K562 (cell line): ENCODE data around the gene PEX19. TPM values are rescaled to one million over a fixed set of nuclear protein-coding genes. Genes with fewer than 3 reads are reported as not detected.

Experiments used
- AFF1 ChIP-seq, 2 experiments: fragments of 450-650 bp; IDR thresholded peaks; 2 replicates each; pipeline ENCODE4 v1.6.1; 2018; ENCODE audit warnings: mild to moderate bottlenecking in 2 of 2, low read depth in 1 of 2; ENCODE audit not compliant: partially characterized antibody in 2 of 2
- BHLHE40 ChIP-seq: IDR thresholded peaks from 2 replicates; pipeline ENCODE4 v1.6.1; 2011; ENCODE audit warnings: low read length, improper control_type of control experiment
- FOXA3 ChIP-seq, 2 experiments: fragments of 450-650 bp in 1 of 2; sonication (generic) in 1 of 2; formaldehyde crosslinking; IDR thresholded peaks in 1 of 2; conservative IDR thresholded peaks in 1 of 2; 2 replicates each; pipeline versions ENCODE4 v1.4.0 to v1.8.0; 2020 to 2022; ENCODE audit warnings: mild to moderate bottlenecking in 2 of 2, missing genetic modification reagents in 1 of 2
- HDAC3 ChIP-seq: fragments of 450-650 bp; IDR thresholded peaks from 2 replicates; pipeline ENCODE4 v1.6.1; 2018; ENCODE audit warnings: borderline replicate concordance, mild to moderate bottlenecking, moderate library complexity; ENCODE audit not compliant: partially characterized antibody
- ID3 ChIP-seq, 2 experiments: fragments of 250-450 bp in 1 of 2; fragments of 450-650 bp in 1 of 2; sonication (Bioruptor Pico) in 1 of 2; IDR thresholded peaks; 2 replicates each; pipeline versions ENCODE4 v1.6.1 to v1.8.0; 2016 to 2021; ENCODE audit warnings: mild to moderate bottlenecking in 2 of 2, moderate library complexity in 2 of 2, missing compliant biosample characterization in 1 of 2, missing genetic modification characterization in 1 of 2
- JUND ChIP-seq, 2 experiments: IDR thresholded peaks; 2 replicates in 1 of 2; 3 replicates in 1 of 2; pipeline ENCODE4 v1.6.1; 2011; ENCODE audit warnings: borderline replicate concordance in 2 of 2, low read depth in 2 of 2, low read length in 2 of 2, improper control_type of control experiment in 1 of 2, missing biosample characterization in 1 of 2, missing genetic modification characterization in 1 of 2, missing genetic modification reagents in 1 of 2
- REST ChIP-seq, 2 experiments: fragments of 450-650 bp; formaldehyde crosslinking in 1 of 2; IDR thresholded peaks; 2 replicates each; pipeline versions ENCODE4 v1.4.0 to v1.6.1; 2014 to 2020; ENCODE audit warnings: mild to moderate bottlenecking in 2 of 2, borderline replicate concordance in 1 of 2, low read depth in 1 of 2
- SAFB2 ChIP-seq: fragments of 200-400 bp; formaldehyde crosslinking; IDR thresholded peaks from 2 replicates; pipeline ENCODE4 v1.6.1; 2018; ENCODE audit warnings: borderline replicate concordance, low read length, low read depth, moderate library complexity; ENCODE audit not compliant: severe bottlenecking
- SREBF2 ChIP-seq: sonication (generic); formaldehyde crosslinking; IDR thresholded peaks from 2 replicates; pipeline ENCODE4 v1.4.0; 2020; ENCODE audit warnings: mild to moderate bottlenecking, missing genetic modification reagents
- polyA plus RNA-seq, 8 experiments: library from polyadenylated mRNA; depleted of rRNA in 4 of 8; stranded (reverse) in 5 of 8; unstranded in 3 of 8; fragments of >200 nt; fragmentation: Nextera tagmentation in 2 of 8; fragmentation: Illumina TruSeq in 1 of 8; extraction: Ambion mirVana in 2 of 8; extraction: Trizol in 1 of 8; gene quantifications; 2 replicates each; pipeline versions ENCODE4 v1.2.1 to v1.2.3, GENCODE V29; 2011 to 2014; ENCODE audit warnings: inconsistent platforms in 1 of 8, missing spikeins in 1 of 8
- total RNA-seq, 7 experiments: library from RNA; depleted of rRNA in 6 of 7; stranded (reverse); fragments of >200 nt in 6 of 7; fragmentation: Illumina TruSeq in 2 of 7; extraction: Trizol in 2 of 7; gene quantifications; 2 replicates each; pipeline versions ENCODE4 v1.2.1 to v1.2.3, GENCODE V29; 2011 to 2021; ENCODE audit warnings: low replicate concordance in 1 of 7

Gene PEX19
- total and polyA plus RNA-seq, 9 of the 15 experiments (the other 6 are each of a cell fraction or from before 2014, with no cell fraction given), result 32.5 to 103 (median 59.8) TPM

- TF ChIP-seq REST (IDR thresholded peaks at IDR 0.05; ENCODE audit: borderline replicate concordance) (peak; percentile 54; the same call in 1 of the 2 replicates), REST (CRISPR knock-in tag; IDR thresholded peaks at IDR 0.05; ENCODE audit: low read depth) (no peak), HDAC3 (peak; percentile 20), JUND (IDR thresholded peaks at IDR 0.05; ENCODE audit: borderline replicate concordance, low read depth, low read length) (peak; percentile 20; the same call in 1 of the 2 replicates), JUND (tag; IDR thresholded peaks at IDR 0.05; ENCODE audit: borderline replicate concordance, low read depth, low read length) (no peak), FOXA3 (CRISPR knock-in tag; conservative IDR thresholded peaks at IDR 0.05 in 1 of 2, IDR thresholded peaks at IDR 0.05 in 1 of 2) (no peak), SAFB2 (no peak), AFF1 (IDR thresholded peaks at IDR 0.05; ENCODE audit: low read depth in 1 of 2, partially characterized antibody in 2 of 2) (no peak), BHLHE40 (0 out of 2 replicates have a peak, but pooled peaks have one; percentile 24), SREBF2 (no peak), ID3 (CRISPR knock-in tag; IDR thresholded peaks at IDR 0.05) (no peak), ID3 (tag; IDR thresholded peaks at IDR 0.05) (0 out of 2 replicates have a peak, but pooled peaks have one; percentile 16)
Measured at GRCh38 chr1:160291248-160292220, 6.6 kb upstream of the PEX19 start (continued).
